HepG2 (cell line): ENCODE data around the gene MAN2A2. TPM values are rescaled to one million over a fixed set of nuclear protein-coding genes. Genes with fewer than 3 reads are reported as not detected.

ENCODE experiments used
- MAF1 ChIP-seq: sonication (generic); formaldehyde crosslinking; IDR thresholded peaks from 2 replicates; pipeline ENCODE4 v1.5.0; 2020; ENCODE audit warnings: missing genetic modification reagents, borderline replicate concordance
- PHF5A ChIP-seq: IDR thresholded peaks from one replicate; pipeline ENCODE4 v1.6.1; 2018; ENCODE audit warnings: low read depth, missing genetic modification reagents; ENCODE audit not compliant: unreplicated experiment
- REL ChIP-seq: sonication (generic); formaldehyde crosslinking; conservative IDR thresholded peaks from 2 replicates; pipeline ENCODE4 v1.8.0; 2022; ENCODE audit warnings: mild to moderate bottlenecking, missing genetic modification reagents, moderate library complexity
- REXO4 ChIP-seq: sonication (generic); formaldehyde crosslinking; IDR thresholded peaks from 2 replicates; pipeline ENCODE4 v1.8.0; 2022; ENCODE audit warnings: missing genetic modification reagents, mild to moderate bottlenecking, borderline replicate concordance
- RXRB ChIP-seq: IDR thresholded peaks from 2 replicates; pipeline ENCODE4 v1.6.1; 2016; ENCODE audit warnings: borderline replicate concordance, missing genetic modification reagents, missing compliant biosample characterization
- SCMH1 ChIP-seq: sonication (generic); formaldehyde crosslinking; IDR thresholded peaks from 2 replicates; pipeline ENCODE4 v1.9.0; 2021; ENCODE audit warnings: missing genetic modification reagents, mild to moderate bottlenecking, borderline replicate concordance
- THAP11 ChIP-seq: IDR thresholded peaks from 2 replicates; pipeline ENCODE4 v1.6.1; 2016; ENCODE audit warnings: missing biosample characterization, missing genetic modification reagents
- ZNF143 ChIP-seq: sonication (generic); formaldehyde crosslinking; IDR thresholded peaks from 2 replicates; pipeline ENCODE4 v1.4.0; 2020; ENCODE audit warnings: missing genetic modification reagents
- ZNF777 ChIP-seq: sonication (generic); formaldehyde crosslinking; IDR thresholded peaks from 2 replicates; pipeline ENCODE4 v1.4.0; 2020; ENCODE audit warnings: missing genetic modification reagents
- ZNF781 ChIP-seq: sonication (generic); formaldehyde crosslinking; IDR thresholded peaks from 2 replicates; pipeline ENCODE4 v1.5.1; 2020; ENCODE audit warnings: borderline replicate concordance, mild to moderate bottlenecking, missing genetic modification reagents; ENCODE audit errors: not compliant biosample characterization
- polyA plus RNA-seq, 8 experiments: library from polyadenylated mRNA; depleted of rRNA in 3 of 8; stranded (reverse) in 7 of 8; unstranded in 1 of 8; fragments of >200 nt; fragmentation: Illumina TruSeq in 4 of 8; extraction: Trizol in 4 of 8; gene quantifications; 2 replicates each; pipeline versions ENCODE4 v1.2.1 to v1.2.3, GENCODE V29; 2011 to 2016; ENCODE audit warnings: low read depth in 4 of 8, missing spikeins in 1 of 8, mixed read lengths in 1 of 8; ENCODE audit not compliant: insufficient read depth in 1 of 8
- total RNA-seq, 5 experiments: library from RNA; depleted of rRNA; stranded (reverse); fragments of >200 nt; fragmentation: Illumina TruSeq; extraction: Trizol; gene quantifications; 2 replicates each; pipeline ENCODE4 v1.2.3, GENCODE V29; 2016; ENCODE audit warnings: low read depth in 1 of 5
- TF ChIP-seq, protein P1 (sequence below): sonication (generic); formaldehyde crosslinking; IDR thresholded peaks from 2 replicates; pipeline ENCODE4 v1.5.0; 2020; ENCODE audit warnings: mild to moderate bottlenecking, missing genetic modification reagents, borderline replicate concordance
- TF ChIP-seq, protein P2 (sequence below): sonication (generic); formaldehyde crosslinking; IDR thresholded peaks from 2 replicates; pipeline ENCODE4 v1.5.1; 2020; ENCODE audit warnings: mild to moderate bottlenecking, missing genetic modification reagents, moderate library complexity
- TF ChIP-seq, protein P3 (sequence below): sonication (generic); formaldehyde crosslinking; IDR thresholded peaks from 2 replicates; pipeline ENCODE4 v1.4.0; 2020; ENCODE audit warnings: mild to moderate bottlenecking, missing genetic modification reagents

The MAN2A2 gene
- total and polyA plus RNA-seq, 2 of the 13 experiments (the other 11 are each of a cell fraction or from before 2014, with no cell fraction given) = 17.5 to 51.5 TPM

DNA sequence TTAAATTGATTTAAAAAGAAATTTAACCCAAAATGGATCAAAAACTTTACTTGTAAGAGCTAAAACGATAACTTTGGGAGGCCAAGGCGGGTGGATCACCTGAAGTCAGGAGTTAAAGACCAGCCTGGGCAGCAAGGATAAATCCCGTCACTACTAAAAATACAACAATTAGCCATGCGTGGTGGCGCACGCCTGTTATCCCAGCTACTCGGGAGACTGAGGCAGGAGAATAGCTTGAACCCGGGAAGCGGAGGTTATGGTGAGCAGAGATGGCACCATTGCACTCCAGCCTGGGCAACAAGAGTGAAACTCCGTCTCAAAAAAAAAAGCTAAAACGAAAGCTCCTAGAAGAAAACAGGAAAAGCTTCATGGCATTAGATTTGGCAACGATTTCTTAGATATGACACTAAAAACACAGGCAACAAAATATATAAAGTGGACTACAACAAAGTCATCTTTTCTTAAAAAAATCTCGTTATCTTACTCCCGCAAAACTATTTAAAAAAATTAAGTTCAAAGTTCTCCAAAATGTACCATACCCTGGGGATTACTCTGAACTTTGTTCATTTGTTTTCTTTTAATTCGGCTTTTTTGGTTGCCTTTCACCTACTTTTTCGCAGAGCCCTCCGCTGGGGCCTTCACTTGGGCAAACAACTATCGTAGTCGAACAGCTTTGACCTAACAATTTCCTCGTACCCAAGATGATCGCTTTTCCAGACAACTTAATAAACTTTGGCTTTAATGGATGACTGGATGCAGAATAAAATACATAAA lies 26.3 kb downstream of the MAN2A2 start (continued):
- peak; percentile 77 for TF ChIP-seq RXRB (CRISPR knock-in tag)
- TF ChIP-seq ZNF777 (CRISPR knock-in tag) = 0 out of 2 replicates have a peak, but pooled peaks have one; percentile 1
- no peak for TF ChIP-seq ZNF781 (CRISPR knock-in tag)
- TF ChIP-seq SCMH1 = no peak
- TF ChIP-seq REXO4 (CRISPR knock-in tag) = no peak
- TF ChIP-seq, protein P1, sequence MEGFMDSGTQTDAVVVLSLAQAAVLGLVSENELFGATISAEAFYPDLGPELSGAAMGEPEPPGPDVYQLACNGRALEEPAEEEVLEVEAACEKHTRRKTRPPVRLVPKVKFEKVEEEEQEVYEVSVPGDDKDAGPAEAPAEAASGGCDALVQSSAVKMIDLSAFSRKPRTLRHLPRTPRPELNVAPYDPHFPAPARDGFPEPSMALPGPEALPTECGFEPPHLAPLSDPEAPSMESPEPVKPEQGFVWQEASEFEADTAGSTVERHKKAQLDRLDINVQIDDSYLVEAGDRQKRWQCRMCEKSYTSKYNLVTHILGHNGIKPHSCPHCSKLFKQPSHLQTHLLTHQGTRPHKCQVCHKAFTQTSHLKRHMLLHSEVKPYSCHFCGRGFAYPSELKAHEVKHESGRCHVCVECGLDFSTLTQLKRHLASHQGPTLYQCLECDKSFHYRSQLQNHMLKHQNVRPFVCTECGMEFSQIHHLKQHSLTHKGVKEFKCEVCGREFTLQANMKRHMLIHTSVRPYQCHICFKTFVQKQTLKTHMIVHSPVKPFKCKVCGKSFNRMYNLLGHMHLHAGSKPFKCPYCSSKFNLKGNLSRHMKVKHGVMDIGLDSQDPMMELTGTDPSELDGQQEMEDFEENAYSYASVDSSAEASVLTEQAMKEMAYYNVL (CRISPR knock-in tag) = no peak
- no peak for TF ChIP-seq PHF5A (CRISPR knock-in tag)
- TF ChIP-seq, protein P2, sequence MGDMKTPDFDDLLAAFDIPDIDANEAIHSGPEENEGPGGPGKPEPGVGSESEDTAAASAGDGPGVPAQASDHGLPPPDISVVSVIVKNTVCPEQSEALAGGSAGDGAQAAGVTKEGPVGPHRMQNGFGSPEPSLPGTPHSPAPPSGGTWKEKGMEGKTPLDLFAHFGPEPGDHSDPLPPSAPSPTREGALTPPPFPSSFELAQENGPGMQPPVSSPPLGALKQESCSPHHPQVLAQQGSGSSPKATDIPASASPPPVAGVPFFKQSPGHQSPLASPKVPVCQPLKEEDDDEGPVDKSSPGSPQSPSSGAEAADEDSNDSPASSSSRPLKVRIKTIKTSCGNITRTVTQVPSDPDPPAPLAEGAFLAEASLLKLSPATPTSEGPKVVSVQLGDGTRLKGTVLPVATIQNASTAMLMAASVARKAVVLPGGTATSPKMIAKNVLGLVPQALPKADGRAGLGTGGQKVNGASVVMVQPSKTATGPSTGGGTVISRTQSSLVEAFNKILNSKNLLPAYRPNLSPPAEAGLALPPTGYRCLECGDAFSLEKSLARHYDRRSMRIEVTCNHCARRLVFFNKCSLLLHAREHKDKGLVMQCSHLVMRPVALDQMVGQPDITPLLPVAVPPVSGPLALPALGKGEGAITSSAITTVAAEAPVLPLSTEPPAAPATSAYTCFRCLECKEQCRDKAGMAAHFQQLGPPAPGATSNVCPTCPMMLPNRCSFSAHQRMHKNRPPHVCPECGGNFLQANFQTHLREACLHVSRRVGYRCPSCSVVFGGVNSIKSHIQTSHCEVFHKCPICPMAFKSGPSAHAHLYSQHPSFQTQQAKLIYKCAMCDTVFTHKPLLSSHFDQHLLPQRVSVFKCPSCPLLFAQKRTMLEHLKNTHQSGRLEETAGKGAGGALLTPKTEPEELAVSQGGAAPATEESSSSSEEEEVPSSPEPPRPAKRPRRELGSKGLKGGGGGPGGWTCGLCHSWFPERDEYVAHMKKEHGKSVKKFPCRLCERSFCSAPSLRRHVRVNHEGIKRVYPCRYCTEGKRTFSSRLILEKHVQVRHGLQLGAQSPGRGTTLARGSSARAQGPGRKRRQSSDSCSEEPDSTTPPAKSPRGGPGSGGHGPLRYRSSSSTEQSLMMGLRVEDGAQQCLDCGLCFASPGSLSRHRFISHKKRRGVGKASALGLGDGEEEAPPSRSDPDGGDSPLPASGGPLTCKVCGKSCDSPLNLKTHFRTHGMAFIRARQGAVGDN (CRISPR knock-in tag) = no peak
- TF ChIP-seq MAF1 (CRISPR knock-in tag) = no peak
- TF ChIP-seq, protein P3, sequence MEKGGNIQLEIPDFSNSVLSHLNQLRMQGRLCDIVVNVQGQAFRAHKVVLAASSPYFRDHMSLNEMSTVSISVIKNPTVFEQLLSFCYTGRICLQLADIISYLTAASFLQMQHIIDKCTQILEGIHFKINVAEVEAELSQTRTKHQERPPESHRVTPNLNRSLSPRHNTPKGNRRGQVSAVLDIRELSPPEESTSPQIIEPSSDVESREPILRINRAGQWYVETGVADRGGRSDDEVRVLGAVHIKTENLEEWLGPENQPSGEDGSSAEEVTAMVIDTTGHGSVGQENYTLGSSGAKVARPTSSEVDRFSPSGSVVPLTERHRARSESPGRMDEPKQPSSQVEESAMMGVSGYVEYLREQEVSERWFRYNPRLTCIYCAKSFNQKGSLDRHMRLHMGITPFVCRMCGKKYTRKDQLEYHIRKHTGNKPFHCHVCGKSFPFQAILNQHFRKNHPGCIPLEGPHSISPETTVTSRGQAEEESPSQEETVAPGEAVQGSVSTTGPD = no peak
- TF ChIP-seq REL = no peak
- no peak for TF ChIP-seq ZNF143 (CRISPR knock-in tag)
- no peak for TF ChIP-seq THAP11
